ENCODE measurements around the gene PRIMPOL.
"Not testable (repeated sequence)": the region's sequence is repeated elsewhere in the genome, so short reads cannot be mapped to it uniquely, and the experiment has no call there.

GRCh38 chr4:184602857-184603256 is 46.7 kb upstream of the PRIMPOL start:
- TF ChIP-seq CTCF, POLR2A (IDR thresholded peaks at IDR 0.05): not testable (repeated sequence)
